Stimulated activated CD8-positive, alpha-beta memory T cell treated with anti-CD3 and anti-CD28 coated beads, Interleukin-15, amount 100 ng/mL, for 1 hour (primary cell): ENCODE data around the gene HLA-DMB.
A peak's percentile ranks its signal among the peaks of the same experiment; 100 is the strongest.

ENCODE experiments used
- DNase-seq: peaks from one replicate; pipeline ENCODE4 v3.0.0-alpha.2; 2020; ENCODE audit warnings: low read depth

HLA-DMB gene

DNA sequence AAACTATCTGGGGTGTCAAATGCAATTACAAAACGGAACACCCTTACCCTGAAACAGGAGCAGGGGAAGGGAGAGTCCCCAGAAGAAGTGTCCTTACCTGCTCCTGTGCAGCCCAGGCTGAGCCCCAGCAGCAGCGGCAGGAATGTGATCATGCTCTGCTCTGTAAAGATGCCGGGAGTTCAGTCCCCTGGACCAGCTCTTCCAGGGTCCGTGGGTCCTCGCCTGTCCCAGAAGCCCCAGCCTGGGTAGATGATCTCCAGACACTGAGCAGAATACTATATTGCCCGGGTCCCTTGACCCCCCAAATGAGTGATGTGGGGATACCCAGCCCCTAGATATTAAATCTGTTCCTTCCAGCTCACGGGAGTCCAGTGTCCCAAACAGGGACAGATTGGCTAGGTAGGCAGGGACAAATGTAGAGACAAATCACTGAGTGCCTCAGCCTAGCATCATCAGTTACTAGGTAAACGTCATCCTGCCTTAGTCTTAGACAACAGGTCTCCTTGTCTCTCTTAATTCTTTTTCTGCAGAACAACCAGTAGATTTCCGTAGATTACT, at the start of gene HLA-DMB:
HLA-DMB (minus strand) TSS at position 373 of the 558 bp plus-strand sequence; CDS start at position 152, 221 bp downstream.
- no peak for DNase-seq

DNA sequence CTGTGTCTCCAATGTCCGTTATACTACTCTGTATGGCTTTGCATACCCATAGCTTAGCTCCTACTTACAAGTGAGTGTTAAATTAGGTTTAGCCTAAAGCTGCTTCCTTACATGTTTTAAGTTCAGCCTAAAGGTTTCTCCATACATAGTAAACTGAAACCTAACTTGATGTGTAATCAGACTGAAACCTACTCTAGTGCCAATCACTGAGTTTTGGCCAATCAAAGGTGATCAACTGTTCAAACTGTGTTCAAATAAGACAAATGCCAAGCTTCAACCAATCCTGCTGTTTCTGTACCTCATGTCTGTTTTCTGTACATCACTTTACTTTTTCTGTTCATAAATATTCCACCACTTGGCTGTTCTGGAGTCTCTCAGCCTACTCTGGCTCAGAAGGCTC, 48.5 kb upstream of the HLA-DMB start:
- DNase-seq: no peak

DNA sequence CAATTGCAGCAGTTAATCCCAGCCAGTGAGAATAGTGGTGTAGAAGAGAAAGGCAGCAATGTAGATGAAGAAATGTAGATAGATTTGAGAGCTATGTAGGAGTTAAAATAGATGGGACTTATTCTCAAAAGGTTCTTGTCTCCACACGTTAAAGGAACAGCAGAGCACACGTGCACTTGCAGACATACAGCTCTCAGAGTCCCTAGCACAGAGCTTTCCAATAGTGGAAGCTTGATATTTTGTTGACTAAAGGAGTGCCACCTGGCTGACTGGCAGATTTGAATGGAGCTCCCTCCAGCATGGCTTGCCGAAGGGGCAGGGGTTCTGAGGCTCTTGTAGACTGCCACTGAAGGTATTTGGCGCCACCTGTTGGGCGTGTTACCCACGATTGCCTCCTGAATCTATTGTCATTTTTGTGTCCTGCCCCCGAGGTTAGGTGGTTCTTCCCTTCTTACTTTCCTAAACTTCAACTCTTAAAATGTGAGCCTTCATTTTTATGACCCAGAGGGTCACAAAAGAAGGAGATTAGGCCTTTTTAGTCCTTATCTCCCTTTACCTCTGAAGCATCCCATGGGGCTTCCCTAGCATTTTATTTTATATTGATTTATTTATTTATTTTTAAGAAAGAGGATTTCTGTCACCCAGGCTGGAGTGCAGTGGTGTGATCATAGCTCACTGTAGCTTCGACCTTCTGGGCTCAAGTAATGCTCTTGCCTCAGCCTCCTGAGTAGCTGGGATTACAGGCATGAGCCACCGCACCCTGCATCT, 44.0 kb upstream of the HLA-DMB start:
- DNase-seq: peak; percentile 92

DNA sequence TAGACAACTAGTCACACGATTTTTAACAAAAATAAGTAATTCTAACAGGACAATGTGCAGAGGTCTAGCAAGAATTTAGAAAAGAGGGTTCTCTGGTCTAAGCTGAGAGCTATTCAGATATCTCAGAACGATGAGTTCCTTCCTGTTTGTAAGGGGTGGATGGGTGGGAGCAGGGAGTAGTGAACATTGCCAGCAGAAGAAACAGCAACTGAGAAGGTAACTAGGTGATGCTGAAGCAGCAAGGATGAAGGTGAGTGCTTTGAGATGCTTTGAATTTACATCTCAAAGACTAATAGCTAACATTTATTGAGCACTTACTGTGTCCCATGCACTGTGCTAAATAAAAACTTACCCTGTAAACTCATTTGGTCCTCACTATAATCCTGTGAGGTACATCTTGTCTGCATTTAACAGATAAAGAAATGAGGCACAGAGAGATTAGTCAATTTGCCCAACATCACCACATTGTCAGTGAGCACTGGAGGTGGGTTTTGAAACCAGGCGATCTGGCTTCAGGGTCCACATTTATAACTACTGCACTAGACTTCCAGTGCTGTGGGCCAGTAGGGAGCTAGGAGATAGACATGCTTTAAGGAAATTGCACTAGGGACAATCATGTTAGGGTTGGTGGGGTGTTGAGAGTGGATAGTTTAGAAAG, 43.3 kb upstream of the HLA-DMB start:
- DNase-seq: no peak

DNA sequence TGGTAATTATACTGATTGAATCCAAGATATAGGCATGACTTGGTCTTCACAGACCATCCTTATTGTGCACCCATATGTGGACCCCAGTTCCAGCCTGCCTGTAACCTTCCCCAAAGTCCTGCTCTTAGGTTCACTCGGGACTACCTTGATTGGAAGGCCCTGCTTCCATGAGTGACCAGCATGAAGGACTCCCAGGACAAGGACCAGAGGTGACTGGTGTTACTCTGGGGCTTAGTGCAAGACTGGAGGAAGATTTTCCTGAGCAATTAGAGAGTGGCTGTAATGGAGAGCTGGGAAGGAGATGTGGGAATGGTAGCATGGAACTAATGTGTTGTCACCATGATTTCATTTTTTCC, 42.6 kb upstream of the HLA-DMB start:
- DNase-seq: no peak

DNA sequence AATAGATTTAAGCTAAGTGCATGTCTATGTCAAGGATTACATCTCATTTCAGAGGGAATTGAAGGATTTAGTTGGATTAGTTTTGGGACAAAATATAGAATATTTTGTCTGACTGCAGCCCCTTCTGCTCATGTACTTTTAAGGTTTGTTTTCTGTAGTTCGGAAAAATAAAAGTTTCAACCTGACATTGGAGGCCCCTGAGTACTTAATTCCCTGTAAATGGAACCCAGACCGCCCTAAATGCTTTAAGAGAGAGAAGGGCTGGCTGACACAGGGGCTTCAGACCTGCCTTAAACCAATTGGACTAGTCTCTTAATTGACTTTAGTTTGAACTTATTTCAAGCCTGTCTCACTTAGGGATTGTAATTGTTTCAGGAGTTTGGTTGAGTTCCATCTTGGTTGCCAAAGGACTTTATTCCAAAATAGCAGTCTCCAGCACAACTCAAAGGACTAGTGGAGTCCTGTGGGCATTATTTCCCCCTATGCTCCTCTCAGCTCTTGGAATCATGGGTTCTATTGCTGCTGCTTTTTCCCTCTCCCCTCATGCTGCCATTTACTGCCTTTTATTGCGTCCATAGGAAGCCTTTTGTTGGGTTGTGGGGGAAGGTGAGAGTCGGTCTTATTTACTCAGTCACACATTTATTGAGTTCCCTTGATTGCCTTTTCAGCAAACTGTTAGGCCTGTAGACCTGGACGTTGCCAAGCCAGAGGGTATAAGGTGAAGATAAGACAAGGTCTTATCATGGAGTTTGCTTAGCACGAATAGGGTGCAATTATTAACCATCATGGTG, 42.1 kb upstream of the HLA-DMB start:
- no peak for DNase-seq

DNA sequence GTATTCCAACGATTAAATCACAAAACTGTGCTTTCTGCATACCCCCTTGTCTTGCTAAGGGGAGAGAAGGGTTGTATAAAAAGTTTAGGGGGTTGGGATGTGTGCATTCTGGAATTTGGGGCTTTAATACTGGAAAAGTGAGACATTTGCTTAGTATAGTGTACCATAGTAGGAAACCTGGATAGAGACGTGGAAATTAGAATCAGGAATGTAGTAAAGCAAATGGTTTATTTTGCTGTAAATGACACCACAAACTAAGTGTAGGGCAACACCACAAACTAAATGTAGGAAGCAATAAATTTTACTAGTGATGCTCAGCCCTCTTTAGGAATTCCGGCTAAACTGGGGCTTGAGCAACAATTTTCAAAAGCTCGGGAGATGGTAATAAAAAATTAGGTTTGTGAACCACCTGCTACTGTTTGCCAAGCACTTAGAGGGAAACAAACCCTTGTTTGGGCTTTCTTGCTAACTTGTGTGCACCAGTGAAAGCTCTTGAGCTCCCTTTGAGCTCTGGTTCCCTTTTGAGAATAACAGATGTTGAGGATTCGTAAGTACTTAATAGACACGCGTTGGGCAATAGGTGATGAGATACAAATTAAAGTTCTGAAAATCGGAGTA, 41.4 kb upstream of the HLA-DMB start:
- no peak for DNase-seq

DNA sequence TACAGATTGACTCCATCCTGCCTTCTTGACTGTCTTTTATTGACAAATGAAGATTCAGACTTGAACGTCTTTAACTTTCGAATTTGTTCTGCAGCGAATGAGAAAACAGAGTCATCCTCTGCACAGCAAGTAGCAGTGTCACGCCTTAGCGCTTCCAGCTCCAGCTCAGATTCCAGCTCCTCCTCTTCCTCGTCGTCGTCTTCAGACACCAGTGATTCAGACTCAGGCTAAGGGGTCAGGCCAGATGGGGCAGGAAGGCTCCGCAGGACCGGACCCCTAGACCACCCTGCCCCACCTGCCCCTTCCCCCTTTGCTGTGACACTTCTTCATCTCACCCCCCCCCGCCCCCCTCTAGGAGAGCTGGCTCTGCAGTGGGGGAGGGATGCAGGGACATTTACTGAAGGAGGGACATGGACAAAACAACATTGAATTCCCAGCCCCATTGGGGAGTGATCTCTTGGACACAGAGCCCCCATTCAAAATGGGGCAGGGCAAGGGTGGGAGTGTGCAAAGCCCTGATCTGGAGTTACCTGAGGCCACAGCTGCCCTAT, 39.7 kb upstream of the HLA-DMB start:
- no peak for DNase-seq

DNA sequence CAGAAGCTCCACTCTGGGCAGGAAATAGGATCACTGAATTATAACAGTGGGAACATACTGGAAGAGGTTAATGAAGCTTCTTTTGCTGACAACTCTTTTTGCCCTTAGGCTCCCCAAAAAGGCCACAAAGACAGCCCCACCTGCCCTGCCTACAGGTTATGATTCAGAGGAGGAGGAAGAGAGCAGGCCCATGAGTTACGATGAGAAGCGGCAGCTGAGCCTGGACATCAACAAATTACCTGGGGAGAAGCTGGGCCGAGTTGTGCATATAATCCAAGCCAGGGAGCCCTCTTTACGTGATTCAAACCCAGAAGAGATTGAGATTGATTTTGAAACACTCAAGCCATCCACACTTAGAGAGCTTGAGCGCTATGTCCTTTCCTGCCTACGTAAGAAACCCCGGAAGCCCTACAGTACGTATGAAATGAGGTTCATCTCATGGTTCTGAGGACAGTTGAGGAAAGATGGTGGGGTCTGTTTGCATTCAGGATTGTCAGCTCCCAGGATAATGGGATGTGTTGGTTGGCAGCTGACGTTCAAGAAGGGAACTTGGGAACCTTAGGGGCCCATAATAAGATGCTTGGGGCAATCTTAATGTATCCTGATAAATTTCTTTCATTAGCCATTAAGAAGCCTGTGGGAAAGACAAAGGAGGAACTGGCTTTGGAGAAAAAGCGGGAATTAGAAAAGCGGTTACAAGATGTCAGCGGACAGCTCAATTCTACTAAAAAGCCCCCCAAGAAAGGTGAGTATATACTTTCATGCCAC, 39.1 kb upstream of the HLA-DMB start:
- no peak for DNase-seq

DNA sequence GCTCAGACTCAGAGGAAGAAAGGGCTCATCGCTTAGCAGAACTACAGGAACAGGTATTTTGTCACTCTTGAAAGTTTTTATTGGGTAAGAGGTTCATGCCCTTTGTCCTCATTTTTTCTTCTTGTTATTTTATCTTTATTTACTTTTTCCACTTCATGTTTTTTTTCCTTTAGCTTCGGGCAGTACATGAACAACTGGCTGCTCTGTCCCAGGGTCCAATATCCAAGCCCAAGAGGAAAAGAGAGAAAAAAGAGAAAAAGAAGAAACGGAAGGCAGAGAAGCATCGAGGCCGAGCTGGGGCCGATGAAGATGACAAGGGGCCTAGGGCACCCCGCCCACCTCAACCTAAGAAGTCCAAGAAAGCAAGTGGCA, 37.1 kb upstream of the HLA-DMB start:
- DNase-seq: no peak

DNA sequence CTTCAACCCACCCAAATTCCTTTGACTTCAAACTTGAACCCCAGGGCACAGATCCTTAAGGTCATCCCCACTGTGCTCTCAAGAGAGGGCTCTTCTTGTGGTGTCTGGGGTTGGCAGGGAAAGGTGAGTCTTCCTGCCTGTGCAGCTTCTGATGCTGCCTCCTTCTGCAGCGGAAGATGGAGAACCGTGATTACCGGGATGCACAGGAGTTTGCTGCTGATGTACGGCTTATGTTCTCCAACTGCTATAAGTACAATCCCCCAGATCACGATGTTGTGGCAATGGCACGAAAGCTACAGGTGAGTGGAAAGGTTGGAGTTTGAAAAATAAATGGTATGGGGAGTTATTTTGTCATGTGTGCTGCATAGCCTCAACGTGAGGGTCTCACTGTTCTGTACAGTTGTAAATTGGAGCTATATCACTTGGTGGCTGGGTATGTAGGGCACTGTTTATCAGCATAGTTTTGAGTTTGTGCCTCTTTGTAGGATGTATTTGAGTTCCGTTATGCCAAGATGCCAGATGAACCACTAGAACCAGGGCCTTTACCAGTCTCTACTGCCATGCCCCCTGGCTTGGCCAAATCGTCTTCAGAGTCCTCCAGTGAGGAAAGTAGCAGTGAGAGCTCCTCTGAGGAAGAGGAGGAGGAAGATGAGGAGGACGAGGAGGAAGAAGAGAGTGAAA, 36.6 kb upstream of the HLA-DMB start:
- DNase-seq: no peak

DNA sequence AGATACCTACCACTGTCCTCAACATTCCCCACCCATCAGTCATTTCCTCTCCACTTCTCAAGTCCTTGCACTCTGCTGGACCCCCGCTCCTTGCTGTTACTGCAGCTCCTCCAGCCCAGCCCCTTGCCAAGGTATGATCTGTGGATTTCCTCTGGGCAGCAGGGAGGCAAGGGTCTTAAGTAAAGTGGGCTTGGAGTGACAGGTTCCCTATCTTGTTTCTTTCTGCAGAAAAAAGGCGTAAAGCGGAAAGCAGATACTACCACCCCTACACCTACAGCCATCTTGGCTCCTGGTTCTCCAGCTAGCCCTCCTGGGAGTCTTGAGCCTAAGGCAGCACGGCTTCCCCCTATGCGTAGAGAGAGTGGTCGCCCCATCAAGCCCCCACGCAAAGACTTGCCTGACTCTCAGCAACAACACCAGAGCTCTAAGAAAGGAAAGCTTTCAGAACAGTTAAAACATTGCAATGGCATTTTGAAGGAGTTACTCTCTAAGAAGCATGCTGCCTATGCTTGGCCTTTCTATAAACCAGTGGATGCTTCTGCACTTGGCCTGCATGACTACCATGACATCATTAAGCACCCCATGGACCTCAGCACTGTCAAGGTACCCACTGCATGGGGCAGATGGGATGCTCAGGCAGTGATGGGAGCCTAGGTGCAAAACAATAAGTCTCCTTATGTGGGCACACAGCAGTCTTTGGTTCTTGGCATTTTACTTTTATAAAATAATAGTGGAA, 35.7 kb upstream of the HLA-DMB start:
- no peak for DNase-seq

DNA sequence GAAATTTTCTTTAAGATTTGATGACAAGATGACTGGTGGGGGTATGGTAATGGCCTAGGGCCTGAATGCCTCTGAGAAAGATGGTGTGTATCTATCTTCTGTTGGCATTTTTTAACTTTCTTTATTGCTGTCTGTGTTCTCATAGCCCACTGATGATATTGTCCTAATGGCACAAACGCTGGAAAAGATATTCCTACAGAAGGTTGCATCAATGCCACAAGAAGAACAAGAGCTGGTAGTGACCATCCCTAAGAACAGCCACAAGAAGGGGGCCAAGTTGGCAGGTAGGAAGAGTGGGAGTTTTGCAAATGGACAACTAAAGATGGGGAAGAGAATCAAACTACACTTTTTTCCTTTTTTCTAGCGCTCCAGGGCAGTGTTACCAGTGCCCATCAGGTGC, 35.1 kb upstream of the HLA-DMB start:
- no peak for DNase-seq

DNA sequence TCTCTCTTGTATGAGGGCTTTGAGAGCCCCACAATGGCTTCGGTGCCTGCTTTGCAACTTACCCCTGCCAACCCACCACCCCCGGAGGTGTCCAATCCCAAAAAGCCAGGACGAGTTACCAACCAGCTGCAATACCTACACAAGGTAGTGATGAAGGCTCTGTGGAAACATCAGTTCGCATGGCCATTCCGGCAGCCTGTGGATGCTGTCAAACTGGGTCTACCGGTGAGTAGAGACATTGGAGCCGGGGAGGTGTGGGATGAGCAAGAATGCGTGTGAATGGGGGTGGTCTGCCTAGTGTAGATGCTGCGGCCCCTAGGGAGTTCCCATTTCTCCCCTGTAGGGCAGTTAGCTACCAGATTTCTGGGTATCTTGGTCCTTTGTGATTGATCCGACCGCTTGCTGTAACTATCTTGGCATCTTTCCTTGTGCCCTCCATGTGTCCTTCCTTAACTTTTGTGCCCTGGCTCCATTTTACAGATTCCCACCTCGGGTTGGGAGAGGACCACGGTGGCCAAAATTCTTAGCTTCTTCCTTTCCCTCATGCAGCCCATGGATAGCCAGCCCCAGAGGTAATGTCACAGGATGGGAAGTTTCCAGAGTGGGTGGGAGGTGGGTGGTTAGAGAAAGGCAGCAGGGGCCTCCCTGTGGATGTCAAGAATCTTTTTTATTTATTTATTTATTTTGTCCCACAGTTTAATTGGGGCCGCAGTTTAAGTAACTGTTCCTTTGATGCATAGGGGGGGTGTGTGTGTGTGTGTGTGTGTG, 33.9 kb upstream of the HLA-DMB start:
- no peak for DNase-seq

DNA sequence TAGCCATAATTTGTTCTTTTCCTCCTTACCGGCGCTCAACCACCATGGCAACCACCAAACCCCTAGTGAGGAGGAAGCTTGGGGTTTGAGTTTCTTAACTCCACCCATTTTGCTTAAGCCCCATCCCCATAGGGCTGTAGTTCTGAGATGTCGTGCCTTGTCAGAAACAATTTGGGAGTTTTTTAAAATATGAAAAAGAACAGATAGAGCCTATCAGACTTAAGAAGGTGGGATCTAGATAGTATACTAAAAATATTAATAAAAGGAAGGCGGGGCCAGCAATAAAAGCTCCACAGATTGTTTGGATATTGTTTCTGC, 33.1 kb upstream of the HLA-DMB start:
- no peak for DNase-seq

DNA sequence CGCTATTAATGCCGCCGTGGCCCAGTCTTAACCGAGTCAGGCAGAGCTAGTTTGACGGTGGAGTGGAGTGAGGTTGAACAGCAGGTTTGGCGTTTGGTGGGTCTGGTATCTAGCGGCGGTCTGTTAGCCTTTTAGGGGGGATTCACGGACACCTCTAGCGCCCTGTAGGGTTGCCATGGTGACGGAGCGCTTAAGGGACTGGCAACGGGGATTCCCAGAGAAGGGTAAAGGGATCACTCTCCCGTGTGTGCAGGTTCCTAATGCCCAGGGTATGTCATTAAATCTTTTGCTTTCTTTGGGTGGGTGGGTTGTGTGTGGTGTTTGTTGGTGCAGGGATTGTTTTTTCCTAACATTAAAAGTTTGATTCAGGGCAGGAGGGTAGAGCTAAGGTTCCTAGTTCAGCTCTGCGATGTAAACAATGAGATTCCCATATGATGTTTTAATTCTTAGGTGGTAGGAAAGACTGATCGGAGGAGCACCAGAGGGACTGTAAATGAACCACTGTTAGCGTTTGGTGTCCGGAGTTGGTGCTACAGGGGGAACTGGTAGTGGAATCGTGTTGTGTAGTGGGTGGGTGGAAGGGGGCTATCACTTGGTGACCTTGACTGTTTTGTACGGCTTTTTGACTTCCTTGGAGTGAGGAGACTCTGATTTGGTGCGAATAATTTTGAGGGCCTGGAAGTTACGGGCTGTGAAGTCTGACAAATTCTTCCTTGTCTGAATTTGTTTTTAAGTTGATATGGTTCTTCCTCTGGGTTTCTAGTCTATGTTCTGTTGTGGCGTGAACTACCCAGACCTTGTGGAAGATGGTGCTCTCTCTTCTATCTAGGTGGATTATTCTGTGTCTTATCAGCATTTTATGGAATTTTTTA, 32.6 kb upstream of the HLA-DMB start:
- DNase-seq: no peak

DNA sequence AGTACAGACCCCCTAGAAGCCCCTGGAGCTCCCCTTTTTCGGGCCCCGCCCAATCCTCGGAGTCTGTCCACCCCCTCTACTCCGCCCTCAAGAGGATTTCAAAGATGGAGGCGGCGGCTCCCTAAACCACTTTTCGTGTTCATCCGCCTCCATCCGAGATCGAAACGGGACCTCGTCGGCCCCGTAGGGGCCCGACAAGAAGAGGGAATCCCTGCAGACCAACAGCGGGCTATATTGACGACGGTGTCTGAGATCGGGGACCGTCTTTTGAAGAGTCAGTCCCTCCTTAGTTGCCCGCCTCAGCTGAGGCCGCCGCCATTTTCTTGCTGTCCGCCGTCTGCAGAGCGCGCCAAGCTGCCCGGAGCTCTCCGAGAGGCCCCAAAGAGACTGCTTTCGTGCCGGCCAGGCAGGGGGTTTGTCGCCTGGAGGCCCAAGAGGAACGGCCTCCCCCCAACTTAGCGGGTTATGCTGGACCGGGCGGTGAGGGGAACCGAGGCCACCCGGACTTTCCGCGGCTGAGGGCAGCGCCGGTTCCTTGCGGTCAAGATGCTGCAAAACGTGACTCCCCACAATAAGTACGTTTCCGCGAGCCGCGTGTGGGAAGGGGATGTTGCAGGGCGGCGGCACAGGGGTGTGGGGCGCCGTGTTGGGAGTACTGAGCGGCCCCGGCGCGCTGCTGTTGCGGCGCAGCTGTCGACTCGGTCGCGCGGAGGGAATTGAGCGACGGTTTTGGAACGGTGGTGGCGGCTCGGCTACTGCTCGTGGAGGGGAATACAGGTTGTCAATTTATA, 31.7 kb upstream of the HLA-DMB start:
- no peak for DNase-seq
